ENCODE results near the gene GPS1. TPM values are rescaled to one million over a fixed set of nuclear protein-coding genes. Genes with fewer than 3 reads are reported as not detected.

Gene GPS1
- total and polyA plus RNA-seq, 2 experiments from 2014 or later = 101 to 160 TPM

- Histone ChIP-seq H3K36me3 (replicated peaks; ENCODE audit: insufficient read depth, low read depth) (no peaks in the 10 kb centered on the region), H3K4me3 (no peak overlapping the region), H2AFZ (no peak overlapping the region), H3K79me2 (peaks cover 28% of the 10 kb centered on the region), H3K4me2 (peak overlapping the region; percentile 36), H4K20me1 (ENCODE audit: insufficient read depth, poor library complexity, severe bottlenecking) (peaks cover 13% of the 10 kb centered on the region), H3K9me2 (replicated peaks; ENCODE audit: insufficient read depth) (no peaks in the 10 kb centered on the region), H3K27ac (peak overlapping the region; percentile 90), H3K27me3 (no peaks in the 10 kb centered on the region), H3K4me1 (ENCODE audit: insufficient read depth) (peaks cover 71% of the 10 kb centered on the region), H3K9me3 (ENCODE audit: low read depth) (no peaks in the 10 kb centered on the region)
- WGBS (ENCODE audit: low lambda C conversion rate, missing lambda C conversion rate) = 68% methylated on average over 10 of the region's 10 CpGs
- TF ChIP-seq CTCF (IDR thresholded peaks at IDR 0.05; ENCODE audit: poor library complexity) (no peak), EZH2phosphoT487 (IDR thresholded peaks at IDR 0.05; ENCODE audit: low read depth, severe bottlenecking, unreplicated experiment) (no peak), EZH2 (IDR thresholded peaks at IDR 0.05; ENCODE audit: borderline replicate concordance) (no peak)
- DNase-seq (ENCODE audit: low spot score) = no peak
Observed at GRCh38 chr17:82101301-82101715, 49.6 kb downstream of the GPS1 start.

GRCh38 chr17:82101767-82102679 is 50.3 kb downstream of the GPS1 start:
- peak overlapping the region; percentile 90 for H3K27ac ChIP-seq
- no peaks in the 10 kb centered on the region for H3K9me3 ChIP-seq (ENCODE audit: low read depth)
- H3K27me3 ChIP-seq = no peaks in the 10 kb centered on the region
- peaks cover 6% of the 10 kb centered on the region for H4K20me1 ChIP-seq (ENCODE audit: insufficient read depth, poor library complexity, severe bottlenecking)
- no peaks in the 10 kb centered on the region for H3K36me3 ChIP-seq (replicated peaks; ENCODE audit: insufficient read depth, low read depth)
- WGBS (ENCODE audit: low lambda C conversion rate, missing lambda C conversion rate) = 73% methylated on average over 17 of the region's 18 CpGs
- H3K4me1 ChIP-seq (ENCODE audit: insufficient read depth) = peaks cover 72% of the 10 kb centered on the region
- peaks cover 21% of the 10 kb centered on the region for H3K79me2 ChIP-seq
- DNase-seq (ENCODE audit: low spot score) = no peak
- no peaks in the 10 kb centered on the region for H3K9me2 ChIP-seq (replicated peaks; ENCODE audit: insufficient read depth)
- TF ChIP-seq EZH2phosphoT487 (IDR thresholded peaks at IDR 0.05; ENCODE audit: low read depth, severe bottlenecking, unreplicated experiment) (no peak), CTCF (IDR thresholded peaks at IDR 0.05; ENCODE audit: poor library complexity) (no peak), EZH2 (IDR thresholded peaks at IDR 0.05; ENCODE audit: borderline replicate concordance) (no peak)
- peak overlapping the region; percentile 36 for H3K4me2 ChIP-seq
- H3K4me3 ChIP-seq = no peak overlapping the region
- no peak overlapping the region for H2AFZ ChIP-seq

GRCh38 chr17:82103553-82104451 is 52.1 kb downstream of the GPS1 start:
- Histone ChIP-seq H4K20me1 (ENCODE audit: insufficient read depth, poor library complexity, severe bottlenecking) (no peaks in the 10 kb centered on the region), H3K79me2 (peaks cover 12% of the 10 kb centered on the region), H3K4me2 (peak overlapping the region; percentile 40), H3K4me3 (no peak overlapping the region), H2AFZ (no peak overlapping the region), H3K27ac (peak overlapping the region; percentile 90), H3K36me3 (replicated peaks; ENCODE audit: insufficient read depth, low read depth) (no peaks in the 10 kb centered on the region), H3K9me3 (ENCODE audit: low read depth) (no peaks in the 10 kb centered on the region), H3K9me2 (replicated peaks; ENCODE audit: insufficient read depth) (no peaks in the 10 kb centered on the region), H3K27me3 (no peaks in the 10 kb centered on the region), H3K4me1 (ENCODE audit: insufficient read depth) (peaks cover 73% of the 10 kb centered on the region)
- DNase-seq (ENCODE audit: low spot score) = peak; percentile 90
- 14% methylated on average over 20 of the region's 24 CpGs for WGBS (ENCODE audit: low lambda C conversion rate, missing lambda C conversion rate)
- no peak for TF ChIP-seq EZH2phosphoT487 (IDR thresholded peaks at IDR 0.05; ENCODE audit: low read depth, severe bottlenecking, unreplicated experiment)
- TF ChIP-seq EZH2 (IDR thresholded peaks at IDR 0.05; ENCODE audit: borderline replicate concordance) = no peak
- no peak for TF ChIP-seq CTCF (IDR thresholded peaks at IDR 0.05; ENCODE audit: poor library complexity)
